Smooth muscle cell (in vitro differentiated cells): Measurements from ENCODE around the gene C11orf68. TPM values are rescaled to one million over a fixed set of nuclear protein-coding genes. Genes with fewer than 3 reads are reported as not detected.

Experiments used
- DNase-seq: peaks from one replicate; lab custom pipeline; 2025; ENCODE audit not compliant: unreplicated experiment; lab: John Stamatoyannopoulos, UW
- H2AFZ ChIP-seq: fragments of 200-600 bp; sonication (generic); 2 replicates; pipeline ENCODE4 v1.6.0; 2016; ENCODE audit warnings: antibody characterized with exemption, low read depth, mild to moderate bottlenecking
- H3F3A ChIP-seq: fragments of 200-600 bp; sonication (generic); 2 replicates; pipeline ENCODE4 v1.6.0; 2017; ENCODE audit warnings: antibody characterized with exemption, low read depth
- H3K27ac ChIP-seq: fragments of 200-600 bp; sonication (generic); 2 replicates; pipeline ENCODE4 v1.5.1; 2016; ENCODE audit warnings: low read depth, mild to moderate bottlenecking
- H3K27me3 ChIP-seq: fragments of 200-600 bp; sonication (generic); 2 replicates; pipeline ENCODE4 v1.6.1; 2016; ENCODE audit warnings: low read depth, mild to moderate bottlenecking
- H3K36me3 ChIP-seq: fragments of 200-600 bp; sonication (generic); 2 replicates; pipeline ENCODE4 v1.5.1; 2016; ENCODE audit warnings: low read depth
- H3K4me1 ChIP-seq: fragments of 200-600 bp; sonication (generic); 2 replicates; pipeline ENCODE4 v1.5.1; 2016; ENCODE audit warnings: low read depth
- H3K4me2 ChIP-seq: fragments of 200-600 bp; sonication (generic); 2 replicates; pipeline ENCODE4 v1.6.0; 2016; ENCODE audit warnings: mild to moderate bottlenecking
- H3K4me3 ChIP-seq: fragments of 200-600 bp; sonication (generic); 2 replicates; pipeline ENCODE4 v1.5.1; 2016; ENCODE audit warnings: mild to moderate bottlenecking
- H3K79me2 ChIP-seq: fragments of 200-600 bp; sonication (generic); 2 replicates; pipeline ENCODE4 v1.6.0; 2016; ENCODE audit warnings: low read depth, mild to moderate bottlenecking
- H3K9ac ChIP-seq: fragments of 200-600 bp; sonication (generic); 2 replicates; pipeline ENCODE4 v1.6.0; 2016; ENCODE audit warnings: low read depth
- H3K9me3 ChIP-seq: fragments of 200-600 bp; sonication (generic); replicated peaks from 2 replicates; pipeline ENCODE4 v1.5.1; 2016; ENCODE audit warnings: low read depth
- H4K20me1 ChIP-seq: fragments of 200-600 bp; sonication (generic); 2 replicates; pipeline ENCODE4 v1.6.0; 2016; ENCODE audit warnings: low read depth
- CTCF ChIP-seq: fragments of 200-600 bp; sonication (generic); IDR thresholded peaks from 2 replicates; pipeline ENCODE4 v1.5.1; 2017; ENCODE audit warnings: borderline replicate concordance, mild to moderate bottlenecking, antibody characterized with exemption; ENCODE audit not compliant: insufficient read depth, poor library complexity, severe bottlenecking
- WGBS: methylation state at CpG from one replicate; pipeline ENCODE4 v1.1.7; 2016; ENCODE audit warnings: low lambda C conversion rate; 5-methylcytosine and 5-hydroxymethylcytosine counted together
- polyA plus RNA-seq: library from polyadenylated mRNA; unstranded; fragments of >200 nt; fragmentation: Nextera tagmentation; extraction: Ambion mirVana; gene quantifications from 2 replicates; pipeline ENCODE4 v1.2.1, GENCODE V29; 2016
- total RNA-seq: library from RNA; depleted of rRNA; stranded (reverse); fragments of >200 nt; gene quantifications from 2 replicates; pipeline ENCODE4 v1.2.3, GENCODE V29; 2014

C11orf68 gene
- total and polyA plus RNA-seq, 2 experiments from 2014 or later: 41.2 to 99.5 TPM

GRCh38 chr11:65912845-65913244, 6.0 kb downstream of the C11orf68 start:
- Histone ChIP-seq H3K4me3 (no peak overlapping the region), H3K36me3 (no peaks in the 10 kb centered on the region), H3K9ac (peak overlapping the region; percentile 31), H3K27ac (peak overlapping the region; percentile 61), H3K79me2 (peaks cover 13% of the 10 kb centered on the region), H2AFZ (no peak overlapping the region), H3K9me3 (no peaks in the 10 kb centered on the region), H3K4me1 (peaks cover 8% of the 10 kb centered on the region), H4K20me1 (no peaks in the 10 kb centered on the region), H3F3A (peaks cover 19% of the 10 kb centered on the region), H3K4me2 (peak overlapping the region; percentile 15), H3K27me3 (no peaks in the 10 kb centered on the region)
- DNase-seq: no peak
- 55% methylated on average over 4 of the region's 4 CpGs for WGBS
- TF ChIP-seq CTCF: no peak

DNA sequence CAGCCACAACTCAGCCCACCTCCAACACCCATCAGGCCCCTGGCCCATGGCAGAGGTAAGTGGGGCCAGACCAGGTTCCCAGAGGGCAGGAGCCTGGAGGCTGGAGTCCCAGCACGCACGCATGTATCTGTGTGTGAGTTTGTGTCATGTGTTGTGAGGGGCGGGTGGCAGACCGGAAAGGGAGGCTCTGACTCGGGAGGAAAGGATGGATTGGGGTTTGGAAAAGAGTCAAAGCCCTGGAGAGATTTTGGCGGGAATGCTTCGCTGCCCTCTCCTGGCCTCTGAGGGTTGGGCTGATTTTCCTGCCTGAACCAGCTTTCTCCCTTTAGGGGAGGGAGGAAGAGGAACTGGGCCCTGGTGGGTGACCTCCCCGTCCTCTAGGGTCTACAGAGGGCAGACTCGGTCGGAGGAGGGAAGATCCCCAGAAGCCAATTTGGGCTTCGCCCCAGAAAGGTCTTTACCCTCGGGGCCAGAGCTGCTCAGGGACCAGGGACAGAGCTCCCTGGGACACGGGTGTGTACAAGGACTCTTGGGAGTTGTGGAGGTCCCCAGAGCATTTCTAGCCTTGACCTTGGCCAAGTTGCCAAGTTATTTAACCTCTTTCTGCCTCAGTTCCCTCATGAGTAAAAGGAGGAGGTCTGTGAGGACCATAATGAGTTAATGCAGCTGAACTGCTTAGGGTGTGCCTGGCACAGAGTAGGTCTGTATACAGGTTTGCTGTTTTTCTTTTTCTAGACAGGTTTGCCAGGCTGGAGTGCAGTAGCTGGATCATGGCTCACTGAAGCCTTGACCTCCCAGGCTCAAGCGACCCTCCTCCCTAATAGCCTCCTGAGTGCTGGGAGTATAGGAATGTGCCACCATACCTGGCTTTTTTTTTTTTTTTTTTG, 6.9 kb downstream of the C11orf68 start:
- Histone ChIP-seq H3K9ac (no peak overlapping the region), H3K27me3 (no peaks in the 10 kb centered on the region), H2AFZ (no peak overlapping the region), H3K36me3 (no peaks in the 10 kb centered on the region), H3F3A (peaks cover 10% of the 10 kb centered on the region), H3K79me2 (peaks cover 4% of the 10 kb centered on the region), H3K9me3 (no peaks in the 10 kb centered on the region), H3K4me3 (no peak overlapping the region), H3K4me2 (peak overlapping the region; percentile 15), H3K27ac (peak overlapping the region; percentile 37), H3K4me1 (no peaks in the 10 kb centered on the region), H4K20me1 (no peaks in the 10 kb centered on the region)
- WGBS: 41% methylated on average over 14 of the region's 14 CpGs
- no peak for DNase-seq
- peak; percentile 11 for TF ChIP-seq CTCF

- TF ChIP-seq CTCF: no peak
- Histone ChIP-seq H3K79me2 (no peaks in the 10 kb centered on the region), H3K9ac (no peak overlapping the region), H3K4me3 (no peak overlapping the region), H3K4me2 (no peak overlapping the region), H3K27ac (no peak overlapping the region), H3K27me3 (no peaks in the 10 kb centered on the region), H3K36me3 (no peaks in the 10 kb centered on the region), H3K9me3 (no peaks in the 10 kb centered on the region), H4K20me1 (no peaks in the 10 kb centered on the region), H2AFZ (no peak overlapping the region), H3K4me1 (peaks cover 7% of the 10 kb centered on the region), H3F3A (no peaks in the 10 kb centered on the region)
- DNase-seq: no peak
- 77% methylated on average over 6 of the region's 6 CpGs for WGBS
Observed at GRCh38 chr11:65907878-65908277, 11.0 kb downstream of the C11orf68 start.

GRCh38 chr11:65906602-65907001, 12.3 kb downstream of the C11orf68 start:
- Histone ChIP-seq H3K27me3 (no peaks in the 10 kb centered on the region), H3K9ac (no peak overlapping the region), H3K4me3 (no peak overlapping the region), H3K27ac (no peak overlapping the region), H3K9me3 (no peaks in the 10 kb centered on the region), H3K36me3 (no peaks in the 10 kb centered on the region), H3F3A (peaks cover 8% of the 10 kb centered on the region), H3K4me2 (no peak overlapping the region), H3K4me1 (peaks cover 17% of the 10 kb centered on the region), H4K20me1 (no peaks in the 10 kb centered on the region), H2AFZ (no peak overlapping the region), H3K79me2 (no peaks in the 10 kb centered on the region)
- no peak for DNase-seq
- TF ChIP-seq CTCF: no peak
- WGBS: 43% methylated on average over 5 of the region's 5 CpGs
